HL-60 (cell line): ENCODE data around the gene NR5A2.

Experiments
- DNase-seq, 2 experiments: peaks; one replicate each; pipeline ENCODE4 v3.0.0-alpha.2; 2010 to 2020; ENCODE audit warnings: low read depth in 1 of 2, low spot score in 1 of 2
- H3K27ac ChIP-seq: fragments of 250-450 bp; sonication (Bioruptor Pico); replicated peaks from 2 replicates; pipeline ENCODE4 v1.5.1; 2020; ENCODE audit warnings: mild to moderate bottlenecking, moderate library complexity
- H3K27me3 ChIP-seq: fragments of 250-450 bp; sonication (Bioruptor Pico); 2 replicates; pipeline ENCODE4 v1.5.1; 2021; ENCODE audit warnings: mild to moderate bottlenecking, moderate library complexity; ENCODE audit not compliant: insufficient read depth, poor library complexity, severe bottlenecking
- H3K4me3 ChIP-seq: replicated peaks from 2 replicates; pipeline ENCODE4 v1.5.1; 2011; ENCODE audit warnings: mild to moderate bottlenecking, control low read depth, low read length; ENCODE audit not compliant: insufficient read depth
- GABPA ChIP-seq: IDR thresholded peaks from 2 replicates; pipeline ENCODE4 v1.6.1; 2012; ENCODE audit warnings: low read depth
- POLR2AphosphoS5 ChIP-seq: IDR thresholded peaks from 2 replicates; pipeline ENCODE4 v1.6.1; 2012; ENCODE audit warnings: low read depth
- REST ChIP-seq: IDR thresholded peaks from 2 replicates; pipeline ENCODE4 v1.6.1; 2012; ENCODE audit warnings: low read depth; ENCODE audit not compliant: insufficient replicate concordance
- SPI1 ChIP-seq: IDR thresholded peaks from 2 replicates; pipeline ENCODE4 v1.6.1; 2012; ENCODE audit warnings: low read depth, mild to moderate bottlenecking, borderline replicate concordance
- TF ChIP-seq, protein P1 (sequence below): IDR thresholded peaks from one replicate; pipeline ENCODE4 v1.5.1; 2011; ENCODE audit warnings: low read length, control low read depth, inconsistent platforms; ENCODE audit not compliant: insufficient read depth

Gene NR5A2

DNA sequence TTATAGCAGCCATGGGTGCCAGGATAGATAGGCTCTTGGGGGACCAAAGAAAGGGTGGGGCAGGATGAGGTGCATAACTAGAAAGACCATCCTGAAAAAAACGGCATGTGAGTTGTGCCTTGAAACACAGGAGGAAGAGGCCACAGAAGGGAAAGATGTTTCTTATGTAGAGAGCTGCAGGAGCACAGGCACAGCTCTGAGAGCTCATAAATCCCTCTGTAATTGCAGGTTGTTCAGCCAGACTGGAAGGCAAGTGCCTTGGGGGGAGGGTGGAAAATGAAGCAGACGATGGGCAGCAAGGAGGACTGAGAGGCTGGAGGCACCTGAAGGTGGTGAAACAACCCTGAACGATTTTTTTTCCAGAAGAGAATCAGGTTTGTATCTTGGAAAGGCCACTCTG lies 170.7 kb downstream of the NR5A2 start:
- no peak for TF ChIP-seq REST
- no peak for TF ChIP-seq GABPA
- TF ChIP-seq POLR2AphosphoS5 = no peak
- TF ChIP-seq SPI1 = no peak
- TF ChIP-seq, protein P1, sequence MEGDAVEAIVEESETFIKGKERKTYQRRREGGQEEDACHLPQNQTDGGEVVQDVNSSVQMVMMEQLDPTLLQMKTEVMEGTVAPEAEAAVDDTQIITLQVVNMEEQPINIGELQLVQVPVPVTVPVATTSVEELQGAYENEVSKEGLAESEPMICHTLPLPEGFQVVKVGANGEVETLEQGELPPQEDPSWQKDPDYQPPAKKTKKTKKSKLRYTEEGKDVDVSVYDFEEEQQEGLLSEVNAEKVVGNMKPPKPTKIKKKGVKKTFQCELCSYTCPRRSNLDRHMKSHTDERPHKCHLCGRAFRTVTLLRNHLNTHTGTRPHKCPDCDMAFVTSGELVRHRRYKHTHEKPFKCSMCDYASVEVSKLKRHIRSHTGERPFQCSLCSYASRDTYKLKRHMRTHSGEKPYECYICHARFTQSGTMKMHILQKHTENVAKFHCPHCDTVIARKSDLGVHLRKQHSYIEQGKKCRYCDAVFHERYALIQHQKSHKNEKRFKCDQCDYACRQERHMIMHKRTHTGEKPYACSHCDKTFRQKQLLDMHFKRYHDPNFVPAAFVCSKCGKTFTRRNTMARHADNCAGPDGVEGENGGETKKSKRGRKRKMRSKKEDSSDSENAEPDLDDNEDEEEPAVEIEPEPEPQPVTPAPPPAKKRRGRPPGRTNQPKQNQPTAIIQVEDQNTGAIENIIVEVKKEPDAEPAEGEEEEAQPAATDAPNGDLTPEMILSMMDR = no peak
- Histone ChIP-seq H3K4me3 (no peak overlapping the region), H3K27me3 (no peaks in the 10 kb centered on the region), H3K27ac (no peak overlapping the region)
- DNase-seq = no peak

DNA sequence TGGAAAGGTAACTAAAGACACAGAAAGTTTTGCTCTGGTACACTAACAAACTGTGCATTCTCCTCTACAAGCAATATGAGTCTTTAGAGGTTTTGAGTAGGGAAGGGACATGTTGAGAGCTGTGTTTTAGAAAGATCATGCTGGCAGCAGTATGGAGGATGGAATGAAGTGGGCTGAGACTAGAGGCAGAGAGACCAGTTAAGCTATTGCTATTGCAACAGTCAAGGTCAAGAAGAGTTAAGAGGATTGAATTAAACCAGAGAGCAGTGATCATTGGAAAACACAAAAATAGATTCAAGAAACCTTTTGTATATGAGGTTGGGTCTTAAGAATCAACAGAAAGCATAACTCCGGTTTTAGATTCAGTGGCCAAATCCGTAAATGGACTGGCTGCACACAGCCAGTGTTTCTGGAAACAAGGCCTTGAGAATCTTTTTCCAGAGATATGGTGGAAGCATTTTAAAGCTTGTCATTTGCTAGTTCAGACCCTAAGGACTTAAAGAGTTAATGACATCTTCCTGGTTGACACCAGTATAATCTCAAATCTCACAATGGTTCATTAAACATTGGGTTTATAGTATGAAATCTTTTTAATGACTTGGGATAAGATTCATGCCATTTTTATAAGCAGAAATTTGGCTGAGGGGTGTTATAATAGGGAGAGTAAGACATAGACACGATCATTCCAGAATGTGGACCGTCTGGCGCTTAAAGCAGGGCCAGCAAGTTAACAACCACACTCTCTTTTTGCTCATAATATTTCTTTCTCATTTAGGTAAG lies 177.9 kb downstream of the NR5A2 start:
- H3K27me3 ChIP-seq = no peaks in the 10 kb centered on the region
- H3K27ac ChIP-seq = no peak overlapping the region
- TF ChIP-seq GABPA (no peak), SPI1 (no peak), REST (no peak), POLR2AphosphoS5 (no peak)
- TF ChIP-seq, protein P1 = no peak

DNA sequence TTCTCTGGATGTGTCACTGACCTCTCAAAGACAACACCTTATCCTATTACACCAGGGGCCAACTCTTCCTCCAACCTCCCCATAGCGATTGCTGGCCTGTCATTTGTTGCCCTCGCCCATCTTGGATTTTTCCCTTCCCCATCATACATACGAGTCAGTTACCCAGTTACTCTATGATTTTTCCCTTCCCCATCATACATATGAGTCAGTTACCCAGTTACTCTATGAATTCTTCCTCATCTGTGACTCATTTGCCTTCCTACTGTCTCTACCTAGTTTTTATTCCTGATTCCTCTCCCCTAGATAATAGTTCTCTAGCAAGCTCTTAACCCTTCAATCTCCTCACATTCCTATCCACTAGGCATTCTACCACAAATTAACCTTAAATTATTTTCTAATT lies 178.8 kb downstream of the NR5A2 start:
- no peak for TF ChIP-seq SPI1
- TF ChIP-seq POLR2AphosphoS5 = no peak
- TF ChIP-seq, protein P1 = no peak
- Histone ChIP-seq H3K27ac (no peak overlapping the region), H3K27me3 (no peaks in the 10 kb centered on the region), H3K4me3 (no peak overlapping the region)
- no peak for DNase-seq

More for the DNA sequence above, 177.9 kb downstream of the NR5A2 start:
- no peak for DNase-seq
- H3K4me3 ChIP-seq = no peak overlapping the region

GRCh38 chr1:200206761-200207160 lies 179.3 kb downstream of the NR5A2 start:
- TF ChIP-seq POLR2AphosphoS5 (no peak), SPI1 (no peak), GABPA (no peak), REST (no peak)
- TF ChIP-seq, protein P1 = no peak
- DNase-seq = no peak
- H3K27ac ChIP-seq = no peak overlapping the region
- H3K27me3 ChIP-seq = no peaks in the 10 kb centered on the region
- H3K4me3 ChIP-seq = no peak overlapping the region
